RPMI7951 (cell line): ENCODE measurements around the gene FBXL16. TPM values are rescaled to one million over a fixed set of nuclear protein-coding genes. Genes with fewer than 3 reads are reported as not detected.
"Not testable (repeated sequence)": the region's sequence is repeated elsewhere in the genome, so short reads cannot be mapped to it uniquely, and the experiment has no call there.

ENCODE experiments used
- DNase-seq: peaks from one replicate; pipeline ENCODE4 v3.0.0-alpha.2; 2012; ENCODE audit warnings: low read depth
- total RNA-seq: library from RNA; depleted of rRNA; stranded (reverse); fragments of >200 nt; shearing (Covaris generic); gene quantifications from 2 replicates; pipeline ENCODE4 v1.2.3, GENCODE V29; 2014; rRNA removed

Gene FBXL16
- 0.24 TPM in 1 of 2 replicates, not detected in the other for total RNA-seq

- no peak for DNase-seq
Measured at GRCh38 chr16:705431-706188, at the start of gene FBXL16. FBXL16 (minus strand) TSS chr16:705801; CDS start chr16:697405, 8,396 bp downstream.

DNA sequence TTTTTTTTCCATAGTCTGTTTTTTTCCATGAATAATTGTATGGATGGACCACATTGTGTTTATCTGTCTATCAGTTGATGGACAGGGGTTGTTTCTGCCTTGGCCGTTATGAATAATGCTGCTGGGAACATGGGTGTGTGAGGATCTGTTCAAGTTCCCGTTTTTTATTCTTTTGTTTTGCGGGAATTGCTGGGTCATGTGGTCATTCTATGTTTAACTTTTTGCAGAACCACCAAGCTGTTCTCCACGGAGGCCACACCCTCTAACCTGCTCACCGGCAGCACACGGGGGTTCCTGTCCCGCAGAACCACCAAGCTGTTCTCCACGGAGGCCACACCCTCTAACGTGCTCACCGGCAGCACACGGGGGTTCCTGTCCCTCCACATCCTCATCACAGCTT is 49.1 kb upstream of the FBXL16 start:
- no peak for DNase-seq

- DNase-seq = not testable (repeated sequence)
Measured at GRCh38 chr16:754121-754607, 48.6 kb upstream of the FBXL16 start.

DNA sequence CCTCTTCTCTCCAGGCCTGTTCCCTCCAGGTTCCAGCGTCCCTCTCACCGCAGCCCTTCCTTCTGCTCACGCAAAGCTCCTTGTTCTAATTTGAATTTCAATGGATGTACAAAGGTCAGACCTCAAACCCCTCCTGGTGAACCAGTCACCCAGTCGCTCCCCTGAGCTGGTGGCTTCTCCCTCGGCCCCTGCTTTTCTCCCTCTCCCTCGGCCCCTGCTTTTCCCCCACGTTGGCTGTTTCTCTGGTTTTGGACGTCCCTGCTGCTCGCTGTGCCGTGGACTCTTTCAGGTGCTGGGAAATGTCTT is 46.4 kb upstream of the FBXL16 start:
- no peak for DNase-seq

- no peak for DNase-seq
Measured at GRCh38 chr16:751152-752006, 45.8 kb upstream of the FBXL16 start.

GRCh38 chr16:750485-750884 is 44.9 kb upstream of the FBXL16 start:
- DNase-seq = no peak

- no peak for DNase-seq
Measured at GRCh38 chr16:749010-749409, 43.4 kb upstream of the FBXL16 start.

DNA sequence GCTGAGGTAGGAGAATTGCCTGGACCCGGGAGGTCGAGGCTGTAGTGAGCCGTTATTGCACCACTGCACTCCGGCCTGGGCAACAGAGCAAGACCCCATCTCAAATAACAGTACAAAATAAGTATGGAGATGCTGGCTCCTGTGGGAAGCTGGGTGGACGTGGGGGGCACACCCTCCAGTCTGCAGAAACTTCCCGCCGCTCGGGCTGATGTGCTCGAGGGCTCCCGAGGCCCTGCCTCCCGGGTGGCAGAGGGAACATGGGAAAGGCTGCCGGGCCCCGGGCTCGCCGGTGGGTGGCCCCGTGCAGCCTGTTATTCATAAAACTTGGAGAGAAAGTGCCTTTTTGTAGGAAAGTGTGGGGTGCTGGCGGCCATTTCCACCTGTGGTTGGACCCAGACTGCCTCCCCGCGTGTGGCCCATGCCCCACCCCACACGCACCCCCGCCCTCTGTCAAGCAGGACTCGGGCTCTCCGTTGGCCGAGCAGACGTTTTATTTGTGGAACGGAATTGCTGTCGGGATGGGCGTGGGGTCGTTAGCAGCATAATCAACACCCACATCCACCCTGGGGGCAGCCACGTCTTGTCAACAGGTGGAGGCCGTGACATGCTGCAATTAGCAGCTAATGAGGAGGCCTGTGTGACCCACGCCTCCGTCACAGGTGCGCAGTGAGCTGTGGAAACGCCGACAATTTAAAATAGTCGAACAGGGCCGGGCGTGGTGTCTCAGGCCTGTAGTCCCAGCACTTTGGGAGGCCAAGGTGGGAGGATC is 42.6 kb upstream of the FBXL16 start:
- no peak for DNase-seq

DNA sequence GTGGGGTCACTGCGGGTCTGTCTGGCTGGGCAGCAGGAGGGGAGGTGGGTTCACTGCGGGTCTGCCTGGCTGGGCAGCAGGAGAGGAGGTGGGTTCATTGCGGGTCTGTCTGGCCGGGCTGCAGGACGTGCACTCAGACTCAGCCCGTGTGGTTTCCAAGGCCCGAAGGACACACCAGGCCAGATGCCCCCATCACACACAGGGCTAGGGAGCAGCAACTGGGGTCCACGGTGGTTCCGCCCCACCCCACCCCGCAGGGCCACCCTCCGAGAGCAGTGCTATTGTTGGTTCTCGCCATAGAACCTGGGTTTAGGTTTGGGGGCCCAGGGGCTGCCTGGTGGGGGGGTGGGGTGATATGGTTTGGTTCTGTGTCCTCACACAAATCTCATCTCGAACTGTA is 41.0 kb upstream of the FBXL16 start:
- DNase-seq = no peak

- no peak for DNase-seq
Measured at GRCh38 chr16:745739-746138, 40.1 kb upstream of the FBXL16 start.

DNA sequence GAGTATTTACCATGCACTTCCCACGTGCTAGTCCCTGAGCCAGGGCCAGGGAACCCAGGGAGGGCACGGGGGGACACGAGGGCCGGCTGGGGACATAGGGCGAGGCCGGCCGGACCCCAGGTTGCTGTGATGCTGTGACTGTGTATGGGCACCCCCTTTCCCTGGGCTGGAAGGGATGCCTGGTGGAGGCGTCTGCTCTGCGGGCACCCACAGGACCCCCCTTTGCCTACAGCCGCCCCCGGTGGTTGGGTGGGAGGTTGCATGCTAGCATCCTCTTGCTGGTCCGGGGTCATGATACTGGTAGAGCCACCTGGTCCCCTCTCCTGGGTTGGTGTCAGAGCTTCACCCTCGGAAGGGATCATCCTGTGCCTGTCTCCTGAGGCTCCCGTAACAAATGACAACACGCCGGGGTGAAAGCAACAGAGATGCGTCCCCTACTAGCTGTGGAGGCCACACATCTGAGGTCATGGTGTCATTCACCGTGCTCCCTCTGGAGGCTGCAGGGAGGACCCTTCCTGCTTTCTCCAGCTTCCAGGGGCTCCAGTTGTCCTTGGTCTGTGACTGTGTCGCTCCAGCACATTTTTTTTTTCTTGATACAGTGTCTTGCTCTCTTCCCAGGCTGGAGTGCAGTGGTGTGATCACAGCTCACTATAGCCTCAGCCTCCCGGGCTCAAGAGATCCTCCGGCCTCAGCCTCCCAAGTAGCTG is 38.3 kb upstream of the FBXL16 start:
- no peak for DNase-seq

DNA sequence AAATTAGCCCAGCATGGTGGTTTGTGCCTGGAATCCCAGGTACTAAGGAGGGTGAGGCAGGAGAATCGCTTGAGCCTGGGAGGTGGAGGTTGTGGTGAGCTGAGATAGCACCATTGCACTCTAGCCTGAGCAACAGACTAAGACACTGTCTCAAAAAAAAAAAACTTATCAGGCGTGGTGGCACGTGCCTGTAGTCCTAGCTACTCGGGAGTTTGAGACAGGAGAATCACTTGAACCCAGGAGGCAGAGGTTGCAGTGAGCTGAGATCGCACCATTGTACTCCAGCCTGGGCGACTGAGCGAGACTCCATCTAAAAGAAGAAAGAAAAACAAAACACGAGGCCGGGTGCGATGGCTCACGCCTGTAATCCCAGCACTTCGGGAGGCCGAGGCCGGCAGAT is 37.3 kb upstream of the FBXL16 start:
- not testable (repeated sequence) for DNase-seq

- DNase-seq = no peak
Measured at GRCh38 chr16:741986-742629, 36.5 kb upstream of the FBXL16 start.

- DNase-seq = peak; percentile 82
Measured at GRCh38 chr16:740764-741505, 35.3 kb upstream of the FBXL16 start, which contains the start of gene CIAO3. CIAO3 (minus strand) TSS chr16:740997; CDS start chr16:740985, 12 bp downstream.

GRCh38 chr16:740459-740763 is 34.8 kb upstream of the FBXL16 start:
- no peak for DNase-seq

- DNase-seq = no peak
Measured at GRCh38 chr16:739560-740458, 34.2 kb upstream of the FBXL16 start.

- no peak for DNase-seq
Measured at GRCh38 chr16:736936-737481, 31.4 kb upstream of the FBXL16 start.

GRCh38 chr16:735982-736453 is 30.4 kb upstream of the FBXL16 start:
- DNase-seq = no peak
